ENCODE measurements around the gene JAKMIP1.

JAKMIP1 gene

GRCh38 chr4:6232836-6233785 lies 32.8 kb upstream of the JAKMIP1 start:
- H3K4me1 Mint-ChIP-seq (ENCODE audit: low read depth) = no peaks in the 10 kb centered on the region
- no peaks in the 10 kb centered on the region for H3K9me3 Mint-ChIP-seq
- H3K27ac Mint-ChIP-seq = no peak overlapping the region
- no peak overlapping the region for H3K4me3 Mint-ChIP-seq
- no peaks in the 10 kb centered on the region for H3K27me3 Mint-ChIP-seq
- H3K36me3 Mint-ChIP-seq (ENCODE audit: low read depth) = no peaks in the 10 kb centered on the region
- intact Hi-C loops (cut with micrococcal nuclease) = no loop called here

GRCh38 chr4:6231663-6232165 lies 31.4 kb upstream of the JAKMIP1 start:
- Mint-ChIP-seq H3K4me3 (no peak overlapping the region), H3K9me3 (no peaks in the 10 kb centered on the region), H3K4me1 (ENCODE audit: low read depth) (no peaks in the 10 kb centered on the region), H3K27ac (no peak overlapping the region), H3K36me3 (ENCODE audit: low read depth) (no peaks in the 10 kb centered on the region), H3K27me3 (no peaks in the 10 kb centered on the region)
- intact Hi-C loops (cut with micrococcal nuclease) = no loop called here

- intact Hi-C loops (cut with micrococcal nuclease) = no loop called here
- H3K4me3 Mint-ChIP-seq = no peak overlapping the region
Measured at GRCh38 chr4:6230827-6231662, 30.7 kb upstream of the JAKMIP1 start.

GRCh38 chr4:6230502-6230785 lies 30.1 kb upstream of the JAKMIP1 start:
- Mint-ChIP-seq H3K36me3 (ENCODE audit: low read depth) (no peaks in the 10 kb centered on the region), H3K27me3 (no peaks in the 10 kb centered on the region), H3K4me1 (ENCODE audit: low read depth) (no peaks in the 10 kb centered on the region), H3K4me3 (no peak overlapping the region), H3K9me3 (no peaks in the 10 kb centered on the region), H3K27ac (no peak overlapping the region)
- intact Hi-C loops (cut with micrococcal nuclease) = no loop called here

More at GRCh38 chr4:6230827-6231662, 30.7 kb upstream of the JAKMIP1 start:
- H3K27ac Mint-ChIP-seq = no peak overlapping the region
- no peaks in the 10 kb centered on the region for H3K4me1 Mint-ChIP-seq (ENCODE audit: low read depth)
- no peaks in the 10 kb centered on the region for H3K36me3 Mint-ChIP-seq (ENCODE audit: low read depth)
- no peaks in the 10 kb centered on the region for H3K27me3 Mint-ChIP-seq
- no peaks in the 10 kb centered on the region for H3K9me3 Mint-ChIP-seq

- no peak overlapping the region for H3K4me3 Mint-ChIP-seq
Measured at GRCh38 chr4:6229671-6230501, 29.5 kb upstream of the JAKMIP1 start.

GRCh38 chr4:6229095-6229494 lies 28.7 kb upstream of the JAKMIP1 start:
- H3K9me3 Mint-ChIP-seq = no peaks in the 10 kb centered on the region
- H3K4me3 Mint-ChIP-seq = no peak overlapping the region
- intact Hi-C loops (cut with micrococcal nuclease) = no loop called here
- H3K36me3 Mint-ChIP-seq (ENCODE audit: low read depth) = no peaks in the 10 kb centered on the region
- no peaks in the 10 kb centered on the region for H3K4me1 Mint-ChIP-seq (ENCODE audit: low read depth)
- H3K27me3 Mint-ChIP-seq = peaks cover 2% of the 10 kb centered on the region
- H3K27ac Mint-ChIP-seq = no peak overlapping the region

More at GRCh38 chr4:6229671-6230501, 29.5 kb upstream of the JAKMIP1 start:
- intact Hi-C loops (cut with micrococcal nuclease) = no loop called here
- H3K36me3 Mint-ChIP-seq (ENCODE audit: low read depth) = no peaks in the 10 kb centered on the region
- H3K27me3 Mint-ChIP-seq = no peaks in the 10 kb centered on the region
- H3K9me3 Mint-ChIP-seq = no peaks in the 10 kb centered on the region
- no peaks in the 10 kb centered on the region for H3K4me1 Mint-ChIP-seq (ENCODE audit: low read depth)
- H3K27ac Mint-ChIP-seq = no peak overlapping the region

GRCh38 chr4:6228158-6229067 lies 28.1 kb upstream of the JAKMIP1 start:
- H3K27me3 Mint-ChIP-seq = peaks cover 5% of the 10 kb centered on the region
- no peaks in the 10 kb centered on the region for H3K9me3 Mint-ChIP-seq
- H3K4me1 Mint-ChIP-seq (ENCODE audit: low read depth) = no peaks in the 10 kb centered on the region
- H3K27ac Mint-ChIP-seq = no peak overlapping the region
- no peaks in the 10 kb centered on the region for H3K36me3 Mint-ChIP-seq (ENCODE audit: low read depth)
- intact Hi-C loops (cut with micrococcal nuclease) = no loop called here
- no peak overlapping the region for H3K4me3 Mint-ChIP-seq

- Mint-ChIP-seq H3K27ac (no peak overlapping the region), H3K36me3 (ENCODE audit: low read depth) (no peaks in the 10 kb centered on the region), H3K4me1 (ENCODE audit: low read depth) (no peaks in the 10 kb centered on the region), H3K4me3 (no peak overlapping the region), H3K9me3 (peaks cover 3% of the 10 kb centered on the region), H3K27me3 (peaks cover 12% of the 10 kb centered on the region)
- intact Hi-C loops (cut with micrococcal nuclease) = no loop called here
Measured at GRCh38 chr4:6227412-6228157, 27.2 kb upstream of the JAKMIP1 start.

- no peak overlapping the region for H3K4me3 Mint-ChIP-seq
- no peaks in the 10 kb centered on the region for H3K36me3 Mint-ChIP-seq (ENCODE audit: low read depth)
- H3K4me1 Mint-ChIP-seq (ENCODE audit: low read depth) = no peaks in the 10 kb centered on the region
- H3K27ac Mint-ChIP-seq = no peak overlapping the region
- peaks cover 17% of the 10 kb centered on the region for H3K27me3 Mint-ChIP-seq
- intact Hi-C loops (cut with micrococcal nuclease) = no loop called here
- peaks cover 6% of the 10 kb centered on the region for H3K9me3 Mint-ChIP-seq
Measured at GRCh38 chr4:6226506-6226905, 26.2 kb upstream of the JAKMIP1 start.

- Mint-ChIP-seq H3K4me3 (no peak overlapping the region), H3K27me3 (peaks cover 27% of the 10 kb centered on the region), H3K27ac (no peak overlapping the region), H3K9me3 (peaks cover 6% of the 10 kb centered on the region), H3K4me1 (ENCODE audit: low read depth) (no peaks in the 10 kb centered on the region), H3K36me3 (ENCODE audit: low read depth) (no peaks in the 10 kb centered on the region)
- intact Hi-C loops (cut with micrococcal nuclease) = no loop called here
Measured at GRCh38 chr4:6225469-6225868, 25.1 kb upstream of the JAKMIP1 start.

- no peaks in the 10 kb centered on the region for H3K4me1 Mint-ChIP-seq (ENCODE audit: low read depth)
- no peak overlapping the region for H3K27ac Mint-ChIP-seq
- H3K27me3 Mint-ChIP-seq = peaks cover 31% of the 10 kb centered on the region
- H3K36me3 Mint-ChIP-seq (ENCODE audit: low read depth) = no peaks in the 10 kb centered on the region
- H3K9me3 Mint-ChIP-seq = peaks cover 6% of the 10 kb centered on the region
- no peak overlapping the region for H3K4me3 Mint-ChIP-seq
- intact Hi-C loops (cut with micrococcal nuclease) = no loop called here
Measured at GRCh38 chr4:6224735-6225134, 24.4 kb upstream of the JAKMIP1 start.

GRCh38 chr4:6222761-6223292 lies 22.5 kb upstream of the JAKMIP1 start:
- Mint-ChIP-seq H3K4me1 (ENCODE audit: low read depth) (no peaks in the 10 kb centered on the region), H3K4me3 (no peak overlapping the region), H3K27me3 (peaks cover 37% of the 10 kb centered on the region), H3K36me3 (ENCODE audit: low read depth) (no peaks in the 10 kb centered on the region), H3K9me3 (peaks cover 6% of the 10 kb centered on the region), H3K27ac (no peak overlapping the region)
- intact Hi-C loops (cut with micrococcal nuclease) = no loop called here
